GM10248 (cell line): ENCODE measurements around the gene DPEP3.
A peak's percentile ranks its signal among the peaks of the same experiment; 100 is the strongest.
"Not testable (repeated sequence)": the region's sequence is repeated elsewhere in the genome, so short reads cannot be mapped to it uniquely, and the experiment has no call there.

Experiments used
- CTCF ChIA-PET: fragments of 300-600 bp; sonication (Branson Sonifier 250); formaldehyde crosslinking; extraction: SDS; loops from one replicate; lab custom pipeline; 2021; ENCODE audit warnings: antibody characterized with exemption; lab: Yijun Ruan, JAX
- POLR2A ChIA-PET: fragments of 350-650 bp; sonication (Branson Sonifier 250); formaldehyde crosslinking; extraction: SDS; loops from one replicate; lab custom pipeline; 2020; ENCODE audit warnings: antibody characterized with exemption; lab: Yijun Ruan, JAX
- DNase-seq: peaks from one replicate; pipeline ENCODE4 v3.0.0; 2012; ENCODE audit errors: extremely low spot score
- TF ChIP-seq, protein P1 (sequence below): IDR thresholded peaks from 2 replicates; pipeline ENCODE4 v1.5.1; 2012; ENCODE audit warnings: mild to moderate bottlenecking, low read depth; ENCODE audit errors: extremely low read depth, missing control alignments, control extremely low read depth

The DPEP3 gene

DNA sequence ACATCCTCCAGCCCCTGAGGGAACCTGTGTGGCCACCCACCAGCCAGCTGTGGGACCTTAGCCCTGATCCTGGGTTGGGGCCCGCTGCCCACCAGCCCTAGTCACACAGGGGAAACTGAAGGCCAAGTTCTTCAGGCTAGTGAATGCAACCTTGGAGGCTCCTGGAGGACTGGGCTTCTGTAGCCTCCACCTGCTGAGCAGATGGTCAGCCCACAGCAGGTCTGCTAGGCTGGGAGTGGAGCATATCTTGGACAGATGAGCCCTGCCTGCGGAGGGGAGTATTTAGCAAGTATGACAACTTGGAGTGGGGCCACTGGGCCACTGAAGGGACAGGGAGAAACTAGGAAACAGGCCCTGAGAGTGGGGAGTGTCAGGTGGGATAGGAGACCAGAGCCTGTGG is 4.1 kb downstream of the DPEP3 start:
- no peak for DNase-seq
- ChIA-PET POLR2A (no interaction called here), CTCF (interaction anchor here (1.7 to 3.9 kb wide), 3 partner anchors 10 to 17 kb away, joined by 3 to 21 read pairs (median 6); no protein-coding TSS in a partner anchor)
- TF ChIP-seq, protein P1, sequence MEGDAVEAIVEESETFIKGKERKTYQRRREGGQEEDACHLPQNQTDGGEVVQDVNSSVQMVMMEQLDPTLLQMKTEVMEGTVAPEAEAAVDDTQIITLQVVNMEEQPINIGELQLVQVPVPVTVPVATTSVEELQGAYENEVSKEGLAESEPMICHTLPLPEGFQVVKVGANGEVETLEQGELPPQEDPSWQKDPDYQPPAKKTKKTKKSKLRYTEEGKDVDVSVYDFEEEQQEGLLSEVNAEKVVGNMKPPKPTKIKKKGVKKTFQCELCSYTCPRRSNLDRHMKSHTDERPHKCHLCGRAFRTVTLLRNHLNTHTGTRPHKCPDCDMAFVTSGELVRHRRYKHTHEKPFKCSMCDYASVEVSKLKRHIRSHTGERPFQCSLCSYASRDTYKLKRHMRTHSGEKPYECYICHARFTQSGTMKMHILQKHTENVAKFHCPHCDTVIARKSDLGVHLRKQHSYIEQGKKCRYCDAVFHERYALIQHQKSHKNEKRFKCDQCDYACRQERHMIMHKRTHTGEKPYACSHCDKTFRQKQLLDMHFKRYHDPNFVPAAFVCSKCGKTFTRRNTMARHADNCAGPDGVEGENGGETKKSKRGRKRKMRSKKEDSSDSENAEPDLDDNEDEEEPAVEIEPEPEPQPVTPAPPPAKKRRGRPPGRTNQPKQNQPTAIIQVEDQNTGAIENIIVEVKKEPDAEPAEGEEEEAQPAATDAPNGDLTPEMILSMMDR: no peak

- ChIA-PET POLR2A (no interaction called here), CTCF (interaction anchor here (1.2 to 3.9 kb wide), 4 partner anchors 10 to 18 kb away, joined by 3 to 21 read pairs (median 5); no protein-coding TSS in a partner anchor)
- peak; percentile 60 for DNase-seq
- TF ChIP-seq, protein P1: no peak
Measured at GRCh38 chr16:67975321-67976105, 4.8 kb downstream of the DPEP3 start.

DNA sequence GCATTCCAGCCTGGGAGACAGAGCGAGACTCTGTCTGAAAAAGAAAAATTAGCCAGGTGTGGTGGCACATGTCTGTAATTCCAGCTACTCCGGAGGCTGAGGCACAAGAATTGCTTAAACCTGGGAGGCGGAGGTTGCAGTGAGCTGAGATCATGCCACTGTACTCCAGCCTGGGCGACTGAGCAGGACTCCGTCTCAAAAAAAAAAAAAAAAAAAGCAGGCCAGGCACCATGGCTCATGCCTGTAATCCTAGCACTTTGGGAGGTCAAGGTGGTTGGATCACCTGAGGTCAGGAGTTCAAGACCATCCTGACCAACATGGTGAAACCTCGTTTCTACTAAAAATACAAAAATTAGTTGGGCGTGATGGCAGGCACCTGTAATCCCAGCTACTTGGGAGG is 8.0 kb downstream of the DPEP3 start:
- POLR2A ChIA-PET, DNase-seq: not testable (repeated sequence)
- CTCF ChIA-PET: interaction anchor here (1.0 to 1.5 kb wide), 4 partner anchors 11 to 89 kb away, joined by 3 to 5 read pairs (median 3); no protein-coding TSS in a partner anchor

GRCh38 chr16:67971111-67971510 is 9.2 kb downstream of the DPEP3 start:
- no peak for DNase-seq
- ChIA-PET POLR2A (no interaction called here), CTCF (interaction anchor here (1.0 to 1.9 kb wide), 3 partner anchors 13 to 87 kb away, joined by 3 to 5 read pairs (median 4); no protein-coding TSS in a partner anchor)
- TF ChIP-seq, protein P1: no peak

GRCh38 chr16:67969254-67970039 is 10.9 kb downstream of the DPEP3 start:
- DNase-seq: peak; percentile 53
- TF ChIP-seq, protein P1: no peak
- CTCF ChIA-PET: interaction anchor here (0.8 to 1.9 kb wide), 5 partner anchors 24 to 115 kb away, joined by 3 to 5 read pairs (median 3); partner anchors contain the start of gene NFATC3
- POLR2A ChIA-PET: no interaction called here

DNA sequence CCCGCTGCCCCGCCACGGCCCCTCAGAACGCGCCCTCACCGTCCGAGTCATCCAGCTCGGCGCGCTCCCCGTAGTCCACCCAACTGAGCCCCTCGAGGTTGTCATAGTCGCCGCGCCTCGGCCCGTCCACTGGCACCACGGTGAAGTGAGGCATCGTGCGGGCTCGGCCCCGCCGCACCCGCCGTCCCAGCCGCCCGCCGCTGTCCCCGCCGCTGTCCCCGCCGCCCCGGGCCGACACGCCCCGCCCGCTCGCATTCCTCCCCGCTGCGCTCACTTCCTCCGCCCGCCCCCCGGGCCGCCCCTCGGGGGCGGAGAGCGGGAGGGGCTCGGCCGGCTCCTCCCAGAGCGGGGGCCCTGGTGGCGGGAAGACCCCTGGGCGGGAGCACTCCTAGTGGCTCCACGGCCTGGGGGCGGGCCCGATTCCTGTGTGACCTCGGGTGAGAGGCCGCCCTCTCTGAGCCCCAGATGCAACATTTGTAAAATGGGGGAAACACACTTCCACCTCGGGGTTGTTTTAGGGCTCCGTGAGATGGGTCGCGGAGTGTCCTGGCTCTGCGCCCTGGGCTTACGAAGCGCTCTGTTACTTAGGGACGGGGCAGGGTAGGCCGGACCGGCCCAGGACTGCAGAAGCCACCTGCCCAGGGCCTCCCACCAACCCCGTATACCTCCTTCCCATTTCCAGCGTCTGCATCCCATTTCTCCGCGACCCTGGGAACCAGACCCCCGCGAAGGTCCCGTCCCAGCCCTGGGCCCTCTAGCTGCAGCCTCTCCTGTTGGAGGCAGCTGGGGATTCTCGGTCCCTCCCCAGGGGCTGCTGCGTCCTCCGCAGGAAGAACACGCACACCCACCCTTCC is 11.7 kb downstream of the DPEP3 start, which contains the start of gene SLC12A4:
Gene SLC12A4, minus strand, starts transcription at position 238 of the 854 bp plus-strand sequence. Its CDS starts 84 bp downstream, at position 154.
- TF ChIP-seq, protein P1: no peak
- ChIA-PET POLR2A (interaction anchor here (0.6 kb wide), 1 partner anchor 103 kb away, joined by 3 read pairs; no protein-coding TSS in a partner anchor), CTCF (interaction anchor here (0.8 to 1.8 kb wide), 2 partner anchors 27 to 72 kb away, joined by 3 to 5 read pairs; no protein-coding TSS in a partner anchor)
- DNase-seq: peak; percentile 98
